C1 segment of cervical spinal cord (tissue), 14 donors: ENCODE measurements around the gene MYBPC3.
"Not testable (repeated sequence)": the region's sequence is repeated elsewhere in the genome, so short reads cannot be mapped to it uniquely, and the experiment has no call there.

Experiments
- DNase-seq, 14 donors: peaks; one replicate each; lab custom pipeline; 2025; lab: John Stamatoyannopoulos, UW

Gene MYBPC3

GRCh38 chr11:47338396-47339241 lies 13.9 kb downstream of the MYBPC3 start:
- no peak for DNase-seq

GRCh38 chr11:47337229-47337924 lies 15.1 kb downstream of the MYBPC3 start:
- DNase-seq, result no peak

GRCh38 chr11:47336595-47336994 lies 15.9 kb downstream of the MYBPC3 start:
- DNase-seq, result no peak

- DNase-seq, result no peak
These were observed 16.8 kb downstream of the MYBPC3 start for GRCh38 chr11:47335733-47336132.

GRCh38 chr11:47334699-47335411 lies 17.6 kb downstream of the MYBPC3 start:
- DNase-seq, result not testable (repeated sequence)

GRCh38 chr11:47333886-47334443 lies 18.5 kb downstream of the MYBPC3 start:
- DNase-seq, result no peak

GRCh38 chr11:47333526-47333845 lies 19.0 kb downstream of the MYBPC3 start:
- no peak for DNase-seq

GRCh38 chr11:47332791-47333525 lies 19.5 kb downstream of the MYBPC3 start:
- DNase-seq, result no peak

GRCh38 chr11:47332303-47332711 lies 20.2 kb downstream of the MYBPC3 start:
- no peak for DNase-seq

GRCh38 chr11:47331454-47332302 lies 20.8 kb downstream of the MYBPC3 start:
- DNase-seq, result no peak

- peak in 2 of 14 donors; percentile 18 to 72 for DNase-seq
These were observed 22.2 kb downstream of the MYBPC3 start for GRCh38 chr11:47329987-47330931.

GRCh38 chr11:47329431-47329986 lies 23.0 kb downstream of the MYBPC3 start:
- DNase-seq, result no peak

GRCh38 chr11:47328449-47329390 lies 23.8 kb downstream of the MYBPC3 start:
- peak in 4 of 14 donors; percentile 8 to 36 (median 10) for DNase-seq

GRCh38 chr11:47327949-47328348 lies 24.6 kb downstream of the MYBPC3 start:
- no peak for DNase-seq

- no peak for DNase-seq
These were observed 25.5 kb downstream of the MYBPC3 start for GRCh38 chr11:47327025-47327424.

- DNase-seq, result no peak
These were observed 26.3 kb downstream of the MYBPC3 start for GRCh38 chr11:47326198-47326597.

GRCh38 chr11:47325271-47326041 lies 27.0 kb downstream of the MYBPC3 start:
- peak in 1 of 14 donors; percentile 13 for DNase-seq
